IMR-90 (cell line): ENCODE data around the gene MRTO4. TPM values are rescaled to one million over a fixed set of nuclear protein-coding genes. Genes with fewer than 3 reads are reported as not detected.

Source experiments
- ATAC-seq: fragments of 200-7000 bp; cut with Tn5 transposase; 2 replicates; pipeline ENCODE4 v1.9.1; 2020; ENCODE audit warnings: low read depth, mild to moderate bottlenecking, moderate library complexity
- BruUV-seq: library from RNA; stranded (reverse); fragments of 400-500 nt; replicated peaks from 2 replicates; lab custom pipeline; 2021; lab: Mats Ljungman, UMichigan
- CTCF ChIA-PET: fragments of 300-600 bp; formaldehyde crosslinking; extraction: SDS; loops from one replicate; lab custom pipeline; 2021; ENCODE audit warnings: antibody characterized with exemption; lab: Yijun Ruan, JAX
- POLR2A ChIA-PET: fragments of 300-600 bp; sonication (Branson Sonifier 250); formaldehyde crosslinking; loops from one replicate; lab custom pipeline; 2022; ENCODE audit warnings: antibody characterized with exemption; ENCODE audit not compliant: unreplicated experiment; lab: Charles Lee
- DNase-seq: peaks from one replicate; pipeline ENCODE4 v3.0.0; 2013
- H2AFZ ChIP-seq: replicated peaks from 2 replicates; pipeline ENCODE3; 2013; ENCODE audit warnings: low read length, mild to moderate bottlenecking; ENCODE audit not compliant: poor library complexity
- H2AK5ac ChIP-seq: 2 replicates; pipeline ENCODE4 v1.6.1; 2013; ENCODE audit warnings: low read depth, low read length, inconsistent platforms
- H2AK9ac ChIP-seq: replicated peaks from 2 replicates; pipeline ENCODE3; 2013; ENCODE audit warnings: mild to moderate bottlenecking, low read depth, low read length, moderate library complexity; ENCODE audit not compliant: poor library complexity
- H2BK120ac ChIP-seq: 2 replicates; pipeline ENCODE4 v1.6.1; 2013; ENCODE audit warnings: low read depth, low read length, inconsistent platforms
- H2BK15ac ChIP-seq: 3 replicates; pipeline ENCODE4 v1.6.1; 2013; ENCODE audit warnings: low read depth, low read length, inconsistent platforms
- H2BK20ac ChIP-seq: 2 replicates; pipeline ENCODE4 v1.6.1; 2013; ENCODE audit warnings: low read depth, mild to moderate bottlenecking, inconsistent platforms, low read length, moderate library complexity
- H2BK5ac ChIP-seq: 2 replicates; pipeline ENCODE4 v1.6.1; 2013; ENCODE audit warnings: mild to moderate bottlenecking, low read depth, low read length, inconsistent platforms; ENCODE audit not compliant: poor library complexity, severe bottlenecking
- H3K14ac ChIP-seq: replicated peaks from 2 replicates; pipeline ENCODE4 v1.6.1; 2013; ENCODE audit warnings: low read depth, low read length, inconsistent platforms
- H3K18ac ChIP-seq: 2 replicates; pipeline ENCODE4 v1.6.1; 2013; ENCODE audit warnings: low read depth, low read length, control low read depth
- H3K23ac ChIP-seq: 2 replicates; pipeline ENCODE4 v1.6.1; 2013; ENCODE audit warnings: low read depth, low read length, inconsistent platforms
- H3K27ac ChIP-seq: 2 replicates; pipeline ENCODE4 v1.5.1; 2013; ENCODE audit warnings: mild to moderate bottlenecking, control low read depth, low read length; ENCODE audit not compliant: insufficient read depth
- H3K27me3 ChIP-seq: 2 replicates; pipeline ENCODE4 v1.6.1; 2013; ENCODE audit warnings: low read length; ENCODE audit not compliant: control insufficient read depth, insufficient read depth
- H3K36me3 ChIP-seq: 2 replicates; pipeline ENCODE4 v1.6.1; 2013; ENCODE audit warnings: low read length, mixed read lengths; ENCODE audit not compliant: control insufficient read depth, insufficient read depth
- H3K4ac ChIP-seq: 2 replicates; pipeline ENCODE4 v1.6.1; 2013; ENCODE audit warnings: low read depth, low read length, inconsistent platforms
- H3K4me1 ChIP-seq: 2 replicates; pipeline ENCODE4 v1.6.1; 2013; ENCODE audit warnings: low read length, mixed read lengths; ENCODE audit not compliant: control insufficient read depth, insufficient read depth
- H3K4me2 ChIP-seq: 2 replicates; pipeline ENCODE4 v1.6.1; 2013; ENCODE audit warnings: low read depth, mild to moderate bottlenecking, control low read depth, low read length, moderate library complexity
- H3K4me3 ChIP-seq: 2 replicates; pipeline ENCODE4 v1.5.1; 2013; ENCODE audit warnings: low read depth, mild to moderate bottlenecking, control low read depth, low read length, moderate library complexity; ENCODE audit not compliant: insufficient read depth
- H3K56ac ChIP-seq: 2 replicates; pipeline ENCODE4 v1.6.1; 2013; ENCODE audit warnings: low read length, inconsistent platforms; ENCODE audit not compliant: insufficient read depth; ENCODE audit errors: extremely low read depth
- H3K79me1 ChIP-seq, 2 experiments: 2 replicates each; pipeline ENCODE4 v1.6.1; 2013; ENCODE audit warnings: low read length in 2 of 2, inconsistent platforms in 1 of 2, low read depth in 1 of 2
- H3K9ac ChIP-seq: 2 replicates; pipeline ENCODE4 v1.6.1; 2013; ENCODE audit warnings: low read depth, low read length, control low read depth
- H3K9me1 ChIP-seq: 2 replicates; pipeline ENCODE4 v1.6.1; 2013; ENCODE audit warnings: low read length, inconsistent platforms; ENCODE audit not compliant: insufficient read depth
- H3K9me3 ChIP-seq: 2 replicates; pipeline ENCODE4 v1.6.1; 2013; ENCODE audit warnings: low read length; ENCODE audit not compliant: control insufficient read depth, insufficient read depth
- H4K20me1 ChIP-seq: 2 replicates; pipeline ENCODE4 v1.6.1; 2013; ENCODE audit warnings: low read length, inconsistent platforms; ENCODE audit not compliant: insufficient read depth
- H4K5ac ChIP-seq: 2 replicates; pipeline ENCODE4 v1.6.1; 2013; ENCODE audit warnings: mild to moderate bottlenecking, low read depth, low read length, control low read depth
- H4K8ac ChIP-seq, 2 experiments: 2 replicates each; pipeline ENCODE4 v1.6.1; 2013; ENCODE audit warnings: low read depth in 2 of 2, low read length in 2 of 2, control low read depth in 1 of 2, inconsistent platforms in 1 of 2
- H4K91ac ChIP-seq: 2 replicates; pipeline ENCODE4 v1.6.1; 2013; ENCODE audit warnings: low read depth, low read length, inconsistent platforms; ENCODE audit not compliant: insufficient read depth
- CEBPB ChIP-seq: IDR thresholded peaks from 2 replicates; pipeline ENCODE4 v1.6.1; 2012; ENCODE audit warnings: low read depth, low read length, improper control_type of control experiment
- MAFK ChIP-seq: IDR thresholded peaks from 2 replicates; pipeline ENCODE4 v1.6.1; 2012; ENCODE audit warnings: low read depth, low read length, improper control_type of control experiment
- MAZ ChIP-seq: IDR thresholded peaks from 2 replicates; pipeline ENCODE4 v1.6.1; 2012; ENCODE audit warnings: low read depth, mild to moderate bottlenecking, low read length, improper control_type of control experiment, moderate library complexity, borderline replicate concordance
- NFE2L2 ChIP-seq: fragments of 150-350 bp; IDR thresholded peaks from 2 replicates; pipeline ENCODE4 v1.6.1; 2016; ENCODE audit warnings: low read depth, mild to moderate bottlenecking, low read length
- POLR2A ChIP-seq: IDR thresholded peaks from 2 replicates; pipeline ENCODE4 v1.6.1; 2012; ENCODE audit warnings: mild to moderate bottlenecking, low read depth, low read length
- RAD21 ChIP-seq: IDR thresholded peaks from 2 replicates; pipeline ENCODE4 v1.6.1; 2012; ENCODE audit warnings: low read length, improper control_type of control experiment
- WGBS, 2 experiments: methylation state at CpG; one replicate each; pipeline versions ENCODE4 v1.1.5 to v1.1.7; 2013; ENCODE audit warnings: missing lambda C conversion rate in 2 of 2; ENCODE audit not compliant: insufficient read length in 1 of 2; ENCODE audit errors: extremely low coverage in 2 of 2; 5-methylcytosine and 5-hydroxymethylcytosine counted together
- dilution Hi-C: fragments of 300-500 bp; cut with HindIII; formaldehyde crosslinking; loops from one replicate; pipeline ENCODE4 v1.14.3; 2018; ENCODE audit warnings: low sequenced_read_pairs; ENCODE audit not compliant: unreplicated experiment
- in situ Hi-C: fragments of 300-500 bp; cut with MboI; formaldehyde crosslinking; loops from 3 replicates; pipeline ENCODE4 v1.14.3; 2019; ENCODE audit warnings: low sequenced_read_pairs, inconsistent platforms, mixed read lengths
- intact Hi-C: fragments of 100-400 bp; cut with micrococcal nuclease; formaldehyde crosslinking; loops from 2 replicates; pipeline ENCODE4 v1.10.0; 2022
- polyA plus RNA-seq, 3 experiments: library from polyadenylated mRNA; depleted of rRNA; stranded (reverse); fragments of >200 nt; gene quantifications; 2 replicates each; pipeline ENCODE4 v1.2.3, GENCODE V29; 2012; ENCODE audit warnings: low replicate concordance in 1 of 3
- total RNA-seq: library from RNA; depleted of rRNA; stranded (reverse); fragments of >200 nt; gene quantifications from 2 replicates; pipeline ENCODE4 v1.2.3, GENCODE V29; 2012
- TF ChIP-seq, protein P1 (sequence below): fragments of 150-350 bp; IDR thresholded peaks from 2 replicates; pipeline ENCODE4 v1.6.1; 2016; ENCODE audit warnings: low read depth, mild to moderate bottlenecking, low read length, moderate library complexity, borderline replicate concordance

MRTO4 gene
- total and polyA plus RNA-seq, 2 of the 4 experiments (the other 2 are of a cell fraction), result 48.0 to 58.1 TPM

- H3K4me3 ChIP-seq, result peak overlapping the region; percentile 74
- H2AK9ac ChIP-seq, result peak overlapping the region; percentile 92
- H3K18ac ChIP-seq, result no peak overlapping the region
- ATAC-seq (no peak), DNase-seq (peak; percentile 36)
- H3K4me2 ChIP-seq, result peak overlapping the region; percentile 93
- in situ Hi-C loops (no loop called here), intact Hi-C loops (no loop called here), dilution Hi-C loops (no loop called here)
- H3K36me3 ChIP-seq, result peaks cover 4% of the 10 kb centered on the region
- no peak for TF ChIP-seq MAZ
- no peak for TF ChIP-seq POLR2A
- no peak for TF ChIP-seq CEBPB
- no peak for TF ChIP-seq RAD21
- TF ChIP-seq, protein P1, sequence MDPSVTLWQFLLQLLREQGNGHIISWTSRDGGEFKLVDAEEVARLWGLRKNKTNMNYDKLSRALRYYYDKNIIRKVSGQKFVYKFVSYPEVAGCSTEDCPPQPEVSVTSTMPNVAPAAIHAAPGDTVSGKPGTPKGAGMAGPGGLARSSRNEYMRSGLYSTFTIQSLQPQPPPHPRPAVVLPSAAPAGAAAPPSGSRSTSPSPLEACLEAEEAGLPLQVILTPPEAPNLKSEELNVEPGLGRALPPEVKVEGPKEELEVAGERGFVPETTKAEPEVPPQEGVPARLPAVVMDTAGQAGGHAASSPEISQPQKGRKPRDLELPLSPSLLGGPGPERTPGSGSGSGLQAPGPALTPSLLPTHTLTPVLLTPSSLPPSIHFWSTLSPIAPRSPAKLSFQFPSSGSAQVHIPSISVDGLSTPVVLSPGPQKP, result no peak
- TF ChIP-seq MAFK, result no peak
- TF ChIP-seq NFE2L2, result no peak
- CTCF ChIA-PET, result interaction anchor here (0.6 to 0.9 kb wide), 2 partner anchors 13 to 31 kb away, joined by 3 read pairs; no protein-coding TSS in a partner anchor
- no peaks in the 10 kb centered on the region for H3K27me3 ChIP-seq
- no peaks in the 10 kb centered on the region for H3K9me3 ChIP-seq
- peak overlapping the region; percentile 20; the same call in 1 of the 2 replicates for H2BK120ac ChIP-seq
- peak overlapping the region; percentile 66 for H3K4ac ChIP-seq
- POLR2A ChIA-PET, result no interaction called here
- H3K56ac ChIP-seq, result peak overlapping the region; percentile 92
- H3K4me1 ChIP-seq, result peaks cover 4% of the 10 kb centered on the region
- no peak overlapping the region for H2BK20ac ChIP-seq
- no peaks in the 10 kb centered on the region; the same call in 1 of the 2 replicates for H3K9me1 ChIP-seq
- H4K5ac ChIP-seq, result peak overlapping the region; percentile 40
- H3K27ac ChIP-seq, result peak overlapping the region; percentile 78
- peak overlapping the region; percentile 71 for H2AK5ac ChIP-seq
- peak overlapping the region; percentile 86 for H3K9ac ChIP-seq
- H2BK15ac ChIP-seq, result peak overlapping the region; percentile 37; the same call in 1 of the 3 replicates
- peak overlapping the region; percentile 56 for H4K91ac ChIP-seq
- peak overlapping the region; percentile 85 for H3K14ac ChIP-seq
- H3K79me1 ChIP-seq, result peaks cover 13 to 41% of the 10 kb centered on the region in 2 experiments; a peak in 3 of 4 replicates
- H2AFZ ChIP-seq, result peak overlapping the region; percentile 96
- H2BK5ac ChIP-seq, result peak overlapping the region; percentile 61
- BruUV-seq, result no TSS peak
- 61% methylated on average over 3 of the region's 12 CpGs; no CpG with 5 or more reads in 1 of the 2 experiments for WGBS, 2 experiments
- H4K8ac ChIP-seq, result peak overlapping the region; percentile 88 to 95
- peak overlapping the region; percentile 93 for H3K23ac ChIP-seq
- peaks cover 38% of the 10 kb centered on the region for H4K20me1 ChIP-seq
Observed at GRCh38 chr1:19210772-19211549, 40.6 kb upstream of the MRTO4 start.
